Endometrial microvascular endothelial cells (primary cell): ENCODE measurements around the gene ATOX1. TPM values are rescaled to one million over a fixed set of nuclear protein-coding genes. Genes with fewer than 3 reads are reported as not detected.
"Not testable (repeated sequence)": the region's sequence is repeated elsewhere in the genome, so short reads cannot be mapped to it uniquely, and the experiment has no call there.

Source experiments
- in situ Hi-C: cut with HindIII; loops from 2 replicates; pipeline ENCODE4 v1.10.0; 2017; ENCODE audit warnings: low sequenced_read_pairs, low pct_unique_long_range_greater_than_20kb; ENCODE audit errors: inconsistent ontology term
- total RNA-seq: library from RNA; depleted of rRNA; stranded (reverse); fragments of >200 nt; gene quantifications from one replicate; pipeline ENCODE4 v1.2.3, GENCODE V29; 2015; ENCODE audit errors: inconsistent ontology term

The ATOX1 gene
- total RNA-seq, 1 donor from 2014 or later: 146 TPM

DNA sequence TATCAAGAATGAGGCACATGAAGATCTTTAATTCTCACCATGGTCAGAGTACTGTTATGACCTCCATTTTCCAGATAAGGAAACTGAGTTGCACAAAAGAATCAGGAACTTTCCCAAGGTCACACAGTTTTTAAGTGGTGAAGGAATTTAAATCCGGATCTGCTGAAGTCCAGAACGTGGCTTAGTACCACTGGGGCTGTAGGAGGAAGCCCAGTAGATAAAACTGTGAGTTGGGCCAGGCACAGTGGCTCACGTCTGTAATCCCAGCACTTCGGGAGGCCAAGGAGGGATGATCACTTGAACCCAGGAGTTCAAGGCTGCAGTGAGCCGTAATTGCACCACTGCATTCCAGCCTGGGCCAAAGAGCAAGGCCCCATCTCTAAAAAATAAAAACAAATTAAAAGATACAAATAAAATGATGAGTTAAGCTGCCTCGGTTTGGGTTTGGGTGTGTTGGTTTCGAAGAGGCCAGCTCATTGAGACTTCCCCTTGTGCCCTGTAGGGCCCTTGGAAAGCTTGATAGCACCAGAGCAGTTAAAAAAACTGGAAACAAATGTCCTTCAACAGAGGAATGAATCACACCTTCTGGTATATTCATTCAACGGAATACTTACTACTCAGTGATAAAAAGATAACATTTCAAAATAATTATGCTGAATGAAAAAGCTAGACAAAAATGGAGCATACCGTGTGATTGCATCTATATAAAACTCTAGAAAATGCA, 20.1 kb downstream of the ATOX1 start:
- in situ Hi-C loops: no loop called here

DNA sequence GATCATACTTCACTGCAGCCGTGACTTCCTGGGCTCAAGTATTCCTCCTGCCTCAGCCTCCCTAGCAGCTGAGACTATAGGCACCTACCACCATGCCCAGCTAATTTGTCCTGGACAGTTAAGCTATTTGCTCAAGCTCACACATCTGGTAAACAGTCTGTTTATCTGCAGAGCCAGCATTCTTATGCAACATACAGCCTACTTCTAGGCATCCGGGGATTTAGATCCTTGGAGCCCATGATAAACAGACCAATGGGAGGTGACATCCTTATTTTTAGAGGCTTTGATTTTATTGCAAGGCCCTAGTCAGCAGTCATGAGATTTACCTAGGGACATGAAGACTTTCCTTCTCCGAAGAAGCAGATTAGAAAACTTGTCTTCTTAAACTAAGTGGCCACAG, 21.0 kb downstream of the ATOX1 start:
- in situ Hi-C loops: no loop called here

GRCh38 chr5:151735646-151736045, 22.8 kb downstream of the ATOX1 start:
- in situ Hi-C loops: no loop called here

- in situ Hi-C loops: no loop called here
Measured at GRCh38 chr5:151734064-151734408, 24.4 kb downstream of the ATOX1 start.

- in situ Hi-C loops: no loop called here
Measured at GRCh38 chr5:151733358-151734063, 24.9 kb downstream of the ATOX1 start.

GRCh38 chr5:151730381-151730780, 28.1 kb downstream of the ATOX1 start:
- in situ Hi-C loops: no loop called here

DNA sequence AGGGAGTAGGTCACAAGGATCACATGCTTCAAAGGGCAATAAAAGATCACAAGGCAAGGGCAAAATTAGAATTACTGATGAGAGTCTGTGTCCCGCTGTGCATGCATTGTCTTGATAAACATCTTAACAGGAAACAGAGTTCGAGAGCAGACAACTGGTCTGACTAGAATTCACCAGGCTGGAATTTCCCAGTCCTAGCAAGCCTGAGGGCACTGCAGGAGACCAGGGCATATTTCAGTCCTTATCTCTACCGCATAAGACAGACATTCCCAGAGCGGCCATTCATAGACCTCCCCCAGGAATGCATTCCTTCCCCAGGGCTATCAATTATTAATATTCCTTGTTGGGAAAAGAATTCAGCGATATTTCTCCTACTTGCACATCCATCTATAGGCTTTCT, 28.8 kb downstream of the ATOX1 start:
- in situ Hi-C loops: not testable (repeated sequence)

- in situ Hi-C loops: no loop called here
Measured at GRCh38 chr5:151724360-151724759, 34.1 kb downstream of the ATOX1 start.

DNA sequence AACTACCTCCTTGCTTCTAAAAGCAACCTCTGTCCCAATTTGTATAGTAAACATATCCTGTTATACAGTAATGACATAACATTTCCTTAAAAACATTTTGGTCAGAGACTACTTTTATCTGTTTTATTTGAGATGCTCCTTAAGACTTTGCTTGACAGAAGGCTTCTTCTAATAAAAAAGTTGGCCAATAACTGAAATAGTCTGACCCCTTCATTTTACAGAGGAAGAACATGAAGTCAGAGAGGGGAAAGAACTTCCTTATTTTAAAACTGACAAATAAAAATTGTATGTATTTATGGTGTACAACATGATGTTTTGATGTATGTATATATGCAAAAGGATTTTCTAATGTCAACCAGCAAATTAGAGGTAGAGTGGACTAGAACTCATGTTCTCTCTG, 35.9 kb downstream of the ATOX1 start:
- in situ Hi-C loops: no loop called here

- in situ Hi-C loops: no loop called here
Measured at GRCh38 chr5:151721812-151722391, 36.5 kb downstream of the ATOX1 start.

- in situ Hi-C loops: no loop called here
Measured at GRCh38 chr5:151721087-151721646, 37.3 kb downstream of the ATOX1 start.

DNA sequence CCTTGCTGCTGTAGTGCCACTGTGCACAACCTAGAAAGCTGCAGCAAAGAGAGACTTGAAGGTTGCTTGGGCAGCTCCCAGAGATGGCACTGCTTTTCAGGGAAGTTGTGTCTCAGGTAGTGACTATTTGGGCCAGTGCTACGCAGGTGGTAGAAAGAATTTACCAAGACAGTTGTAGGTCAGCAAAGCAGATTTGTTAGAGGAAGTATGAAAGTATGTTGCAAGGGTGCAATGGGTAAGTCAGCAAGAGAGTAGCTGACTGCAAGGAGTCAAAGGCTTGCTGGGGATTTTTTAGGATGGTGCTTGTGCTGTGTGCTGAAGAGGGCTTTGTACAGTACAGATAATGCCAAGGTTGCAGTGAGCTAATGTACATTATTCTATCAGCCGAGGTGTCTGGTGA, 38.2 kb downstream of the ATOX1 start:
- in situ Hi-C loops: no loop called here

DNA sequence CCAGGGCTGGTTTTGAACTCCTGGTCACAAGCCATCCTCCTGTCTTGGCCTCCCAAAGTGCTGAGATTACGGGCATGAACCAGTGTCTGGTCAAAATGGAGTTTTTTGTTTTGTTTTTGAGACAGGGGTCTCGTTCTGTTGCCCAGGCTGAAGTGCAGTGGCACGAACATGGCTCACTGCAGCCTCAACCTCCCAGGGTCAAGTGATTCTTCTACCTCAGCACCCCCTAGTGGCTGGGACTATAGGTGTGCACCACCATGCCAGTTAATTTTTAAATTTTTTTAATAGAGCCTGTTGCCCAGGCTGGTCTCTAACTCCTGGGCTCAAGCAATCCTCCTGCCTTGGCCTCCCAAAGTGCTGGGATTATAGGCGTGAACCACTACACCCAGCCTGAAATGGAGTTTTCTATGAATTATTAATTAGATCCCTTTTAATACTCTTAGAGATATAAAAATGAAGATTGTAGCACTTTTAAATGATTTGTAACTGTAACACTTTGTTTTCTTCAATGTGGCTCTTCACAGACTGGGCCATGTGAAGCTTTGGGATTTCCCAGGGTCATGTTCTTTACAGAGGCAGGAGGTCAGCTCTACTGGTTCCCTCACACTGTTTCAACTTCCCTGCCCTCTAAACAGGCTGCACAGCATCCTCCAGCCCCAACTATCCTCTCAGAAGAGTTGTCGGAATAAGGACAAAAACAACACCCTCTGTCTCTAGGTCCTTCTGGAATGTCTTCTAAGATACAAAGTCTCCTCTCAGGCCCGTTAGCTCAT, 39.0 kb downstream of the ATOX1 start:
- in situ Hi-C loops: no loop called here

GRCh38 chr5:151718646-151719045, 39.8 kb downstream of the ATOX1 start:
- in situ Hi-C loops: no loop called here

DNA sequence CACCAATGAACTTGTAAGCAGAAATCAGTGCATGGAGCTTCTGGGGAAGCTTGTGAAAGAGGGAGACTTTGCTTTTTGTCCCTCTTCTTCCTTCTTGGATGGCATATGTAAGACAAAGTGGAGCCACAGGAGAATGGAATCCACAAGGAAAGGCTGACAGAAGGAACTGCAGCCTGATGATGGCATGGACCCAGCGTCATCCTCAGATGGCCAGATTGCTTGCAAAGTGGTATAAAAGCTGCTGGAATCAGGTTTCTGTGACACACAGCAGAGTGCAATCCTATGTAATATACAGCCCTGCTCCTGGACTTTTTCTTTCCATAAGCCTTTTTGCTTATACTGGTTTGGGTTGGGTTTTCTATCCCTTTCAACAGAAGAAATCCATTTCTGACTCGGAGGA, 40.3 kb downstream of the ATOX1 start:
- in situ Hi-C loops: no loop called here

GRCh38 chr5:151717416-151717815, 41.0 kb downstream of the ATOX1 start:
- in situ Hi-C loops: no loop called here

DNA sequence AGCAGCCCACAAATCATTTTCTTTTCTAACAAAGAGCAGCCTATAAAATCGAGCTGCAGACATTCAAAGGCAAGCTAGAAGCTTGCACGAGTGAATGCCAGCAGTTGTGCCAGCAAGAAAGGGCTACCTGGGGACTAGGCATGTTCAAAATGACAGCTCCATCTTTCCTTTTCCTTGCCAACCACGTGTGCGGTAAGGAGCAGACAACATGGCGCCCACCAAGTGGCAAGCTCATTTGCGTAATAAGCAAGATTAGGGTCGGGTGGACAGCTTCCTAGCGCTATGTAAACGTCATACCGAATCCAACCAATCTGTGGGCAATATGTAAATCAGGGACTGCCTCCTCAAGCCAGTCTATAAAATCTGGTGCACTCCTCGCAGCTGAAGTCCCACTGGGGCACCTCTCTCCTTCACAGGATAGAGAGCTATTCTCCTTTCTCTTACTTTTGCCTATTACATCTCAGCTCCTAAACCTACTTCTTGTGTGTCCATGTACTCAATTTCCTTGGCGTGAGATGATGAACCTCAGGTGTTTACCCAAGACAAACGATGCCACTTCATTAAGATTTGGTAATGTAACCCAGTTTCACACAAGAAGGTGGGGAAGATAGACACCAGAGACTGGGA, 49.2 kb downstream of the ATOX1 start:
- in situ Hi-C loops: no loop called here

DNA sequence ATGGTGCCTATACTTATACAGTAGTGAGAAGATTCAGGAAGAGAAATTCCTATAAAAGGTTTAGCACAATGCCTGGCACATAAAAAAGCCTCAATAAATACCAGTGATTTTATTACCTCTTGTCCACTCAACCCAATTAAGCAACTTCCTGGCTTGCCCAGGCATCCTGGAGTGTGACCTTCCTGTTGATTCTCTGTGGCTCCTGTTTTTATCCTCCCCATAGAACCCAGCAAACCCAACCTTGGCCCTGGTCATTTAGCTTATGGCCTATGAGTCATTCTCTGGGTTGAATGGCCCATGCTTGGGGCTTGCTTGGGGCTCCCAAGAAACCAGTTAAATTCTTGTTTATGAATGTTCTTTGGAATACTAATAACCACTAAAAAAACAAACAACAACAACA, 50.3 kb downstream of the ATOX1 start:
- in situ Hi-C loops: no loop called here

DNA sequence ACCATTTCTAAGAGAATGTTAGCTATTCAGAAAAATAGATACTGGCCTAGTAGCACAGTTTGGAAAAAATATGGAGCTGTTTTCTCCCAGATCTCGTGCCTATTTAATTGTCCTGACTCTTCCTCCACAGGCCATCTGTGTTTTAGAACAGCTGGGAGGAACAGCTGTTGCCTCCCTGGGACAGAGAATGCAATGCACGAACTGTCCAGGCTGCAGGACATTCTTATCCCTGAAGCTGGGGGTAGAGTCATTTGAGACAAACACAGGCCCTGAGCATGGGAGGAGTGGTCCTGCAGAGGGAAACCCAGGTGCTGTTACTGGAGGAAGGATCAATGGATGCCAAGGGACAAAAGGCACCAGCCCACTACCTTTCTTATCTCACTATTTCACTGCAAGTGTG, 50.9 kb downstream of the ATOX1 start:
- in situ Hi-C loops: no loop called here
